H1 (cell line): Measurements from ENCODE around the gene SGCD. TPM values are rescaled to one million over a fixed set of nuclear protein-coding genes. Genes with fewer than 3 reads are reported as not detected.

ENCODE experiments used
- CTCF ChIA-PET: fragments of 300-600 bp; sonication (Branson Sonifier 250); formaldehyde crosslinking; loops from one replicate; lab custom pipeline; 2021; ENCODE audit not compliant: partially characterized antibody; lab: Charles Lee
- POLR2A ChIA-PET: fragments of 300-600 bp; sonication (Branson Sonifier 250); formaldehyde crosslinking; loops from one replicate; lab custom pipeline; 2021; ENCODE audit warnings: inconsistent platforms; ENCODE audit not compliant: partially characterized antibody; lab: Charles Lee
- DNase-seq, 2 experiments: peaks; one replicate each; pipeline versions ENCODE4 v3.0.0 to v3.0.0-alpha.2; 2010 to 2022; ENCODE audit warnings: low spot score in 2 of 2, low read depth in 1 of 2, mixed read lengths in 1 of 2
- FAIRE-seq: peaks from 2 replicates; lab custom pipeline; 2011; peaks lifted over from hg19 to GRCh38; lab: Jason Lieb, UNC
- H2AFZ ChIP-seq: 2 replicates; pipeline ENCODE4 v1.8.1; 2012; ENCODE audit warnings: low read length, inconsistent platforms
- H2AK5ac ChIP-seq: 2 replicates; pipeline ENCODE4 v1.6.1; 2013; ENCODE audit warnings: low read depth, low read length
- H2BK120ac ChIP-seq: replicated peaks from 2 replicates; pipeline ENCODE3; 2013; ENCODE audit warnings: low read depth, low read length, inconsistent platforms
- H2BK12ac ChIP-seq: 2 replicates; pipeline ENCODE4 v1.6.1; 2013; ENCODE audit warnings: low read depth, low read length
- H2BK15ac ChIP-seq: 2 replicates; pipeline ENCODE4 v1.6.1; 2013; ENCODE audit warnings: low read length
- H2BK20ac ChIP-seq: 2 replicates; pipeline ENCODE4 v1.6.1; 2013; ENCODE audit warnings: low read length
- H2BK5ac ChIP-seq: 2 replicates; pipeline ENCODE4 v1.6.1; 2013; ENCODE audit warnings: low read depth, low read length
- H3K14ac ChIP-seq: 2 replicates; pipeline ENCODE4 v1.6.1; 2013; ENCODE audit warnings: inconsistent platforms; ENCODE audit not compliant: insufficient read length
- H3K18ac ChIP-seq: 2 replicates; pipeline ENCODE4 v1.6.1; 2013; ENCODE audit warnings: low read length; ENCODE audit errors: extremely low read depth
- H3K23ac ChIP-seq: 2 replicates; pipeline ENCODE4 v1.6.1; 2013; ENCODE audit warnings: inconsistent platforms; ENCODE audit not compliant: insufficient read length
- H3K23me2 ChIP-seq: 2 replicates; pipeline ENCODE4 v1.6.1; 2013; ENCODE audit warnings: low read depth, low read length
- H3K27ac ChIP-seq: 2 replicates; pipeline ENCODE4 v1.6.1; 2011; ENCODE audit warnings: low read depth, low read length, inconsistent platforms
- H3K27me3 ChIP-seq, 4 experiments: replicated peaks in 1 of 4; 1 replicate in 1 of 4; 2 replicates in 3 of 4; pipeline versions ENCODE4 v1.6.1 to v1.8.1; 2011 to 2013; ENCODE audit warnings: low read length in 3 of 4, mild to moderate bottlenecking in 3 of 4, inconsistent platforms in 2 of 4, mixed read lengths in 2 of 4, moderate library complexity in 1 of 4; ENCODE audit not compliant: control insufficient read depth in 3 of 4, insufficient read depth in 3 of 4; ENCODE audit errors: extremely low read depth in 1 of 4
- H3K36me3 ChIP-seq, 4 experiments: 2 replicates each; pipeline versions ENCODE4 v1.6.1 to v1.8.1; 2011 to 2013; ENCODE audit warnings: mild to moderate bottlenecking in 4 of 4, low read length in 3 of 4, moderate library complexity in 2 of 4, control low read depth in 1 of 4, inconsistent platforms in 1 of 4; ENCODE audit not compliant: insufficient read depth in 4 of 4, control insufficient read depth in 2 of 4
- H3K4ac ChIP-seq: replicated peaks from 2 replicates; pipeline ENCODE3; 2013; ENCODE audit warnings: low read length, low read depth, mixed read lengths, inconsistent platforms; ENCODE audit not compliant: insufficient read length
- H3K4me1 ChIP-seq, 4 experiments: replicated peaks in 1 of 4; 1 replicate in 1 of 4; 2 replicates in 3 of 4; pipeline versions ENCODE4 v1.6.1 to v1.8.1; 2011 to 2013; ENCODE audit warnings: low read length in 3 of 4, inconsistent platforms in 2 of 4, mixed read lengths in 1 of 4; ENCODE audit not compliant: insufficient read depth in 4 of 4, control insufficient read depth in 3 of 4
- H3K4me2 ChIP-seq, 2 experiments: 2 replicates each; pipeline versions ENCODE4 v1.6.1 to v1.8.1; 2011 to 2013; ENCODE audit warnings: low read depth in 2 of 2, low read length in 2 of 2, control low read depth in 1 of 2, inconsistent platforms in 1 of 2, mild to moderate bottlenecking in 1 of 2; ENCODE audit not compliant: insufficient read depth in 1 of 2
- H3K4me3 ChIP-seq, 4 experiments: fragments of 200-600, 300-600 bp in 1 of 4; sonication (generic), shearing (Covaris generic), sonication (Bioruptor Twin) in 1 of 4; 2 replicates each; pipeline versions ENCODE4 v1.5.1 to v1.8.1; 2011 to 2016; ENCODE audit warnings: low read length in 4 of 4, low read depth in 3 of 4, control low read depth in 2 of 4, inconsistent platforms in 2 of 4, mild to moderate bottlenecking in 2 of 4, mixed read lengths in 1 of 4, moderate library complexity in 1 of 4; ENCODE audit not compliant: insufficient read depth in 2 of 4; ENCODE audit errors: extremely low read depth in 1 of 4
- H3K56ac ChIP-seq: replicated peaks from 2 replicates; pipeline ENCODE3; 2013; ENCODE audit warnings: low read depth, mild to moderate bottlenecking, mixed read lengths, low read length, inconsistent platforms; ENCODE audit not compliant: insufficient read length
- H3K79me1 ChIP-seq: 2 replicates; pipeline ENCODE4 v1.6.1; 2013; ENCODE audit warnings: low read depth, low read length, control low read depth
- H3K79me2 ChIP-seq, 2 experiments: 2 replicates each; pipeline versions ENCODE4 v1.6.1 to v1.8.1; 2012 to 2013; ENCODE audit warnings: low read length in 2 of 2, mild to moderate bottlenecking in 2 of 2, inconsistent platforms in 1 of 2; ENCODE audit not compliant: insufficient read depth in 2 of 2, control insufficient read depth in 1 of 2
- H3K9ac ChIP-seq, 4 experiments: replicated peaks in 1 of 4; 1 replicate in 1 of 4; 2 replicates in 3 of 4; pipeline versions ENCODE4 v1.6.1 to v1.8.1; 2011 to 2013; ENCODE audit warnings: low read depth in 3 of 4, low read length in 3 of 4, control low read depth in 2 of 4, mild to moderate bottlenecking in 2 of 4, moderate library complexity in 2 of 4, inconsistent platforms in 1 of 4; ENCODE audit errors: extremely low read depth in 1 of 4
- H3K9me3 ChIP-seq, 2 experiments: 2 replicates each; pipeline versions ENCODE4 v1.6.1 to v1.8.1; 2012 to 2013; ENCODE audit warnings: mild to moderate bottlenecking in 2 of 2, moderate library complexity in 2 of 2, control low read depth in 1 of 2, inconsistent platforms in 1 of 2, low read depth in 1 of 2, low read length in 1 of 2, mixed read lengths in 1 of 2; ENCODE audit not compliant: insufficient read depth in 2 of 2
- H4K20me1 ChIP-seq, 2 experiments: replicated peaks in 1 of 2; 2 replicates each; pipeline versions ENCODE3 to v1.8.1; 2011 to 2013; ENCODE audit warnings: inconsistent platforms in 2 of 2, low read length in 2 of 2, mild to moderate bottlenecking in 1 of 2; ENCODE audit not compliant: insufficient read depth in 2 of 2, control insufficient read depth in 1 of 2
- H4K5ac ChIP-seq: 2 replicates; pipeline ENCODE4 v1.6.1; 2013; ENCODE audit warnings: low read length, low read depth, mixed read lengths, inconsistent platforms; ENCODE audit not compliant: insufficient read length
- H4K8ac ChIP-seq: 2 replicates; pipeline ENCODE4 v1.8.0; 2013; ENCODE audit warnings: mild to moderate bottlenecking, moderate library complexity, low read length, inconsistent platforms; ENCODE audit not compliant: insufficient read depth; ENCODE audit errors: extremely low read depth
- H4K91ac ChIP-seq: replicated peaks from 2 replicates; pipeline ENCODE3; 2013; ENCODE audit warnings: low read length, mixed read lengths, inconsistent platforms; ENCODE audit not compliant: insufficient read length
- CTCF ChIP-seq, 3 experiments: IDR thresholded peaks; 1 replicate in 2 of 3; 2 replicates in 1 of 3; pipeline versions ENCODE4 v1.5.1 to v1.6.1; 2011; ENCODE audit warnings: low read length in 3 of 3, mild to moderate bottlenecking in 3 of 3, inconsistent platforms in 2 of 3, low read depth in 1 of 3, moderate library complexity in 1 of 3; ENCODE audit not compliant: insufficient read depth in 1 of 3; ENCODE audit errors: control extremely low read depth in 1 of 3
- RAD21 ChIP-seq, 2 experiments: IDR thresholded peaks in 1 of 2; conservative IDR thresholded peaks in 1 of 2; 2 replicates each; pipeline ENCODE4 v1.6.1; 2011; ENCODE audit warnings: low read depth in 2 of 2, low read length in 2 of 2, improper control_type of control experiment in 1 of 2, inconsistent platforms in 1 of 2, mild to moderate bottlenecking in 1 of 2, moderate library complexity in 1 of 2
- SP2 ChIP-seq: IDR thresholded peaks from 2 replicates; pipeline ENCODE4 v1.6.1; 2012; ENCODE audit warnings: mild to moderate bottlenecking, low read length, inconsistent platforms
- WGBS, 2 experiments: shearing (Covaris generic) in 1 of 2; methylation state at CpG; one replicate each; pipeline versions ENCODE4 v1.1.6 to v1.1.7; 2013 to 2015; ENCODE audit warnings: low lambda C conversion rate in 2 of 2, mixed read lengths in 2 of 2, inconsistent platforms in 1 of 2, low coverage in 1 of 2, missing lambda C conversion rate in 1 of 2; ENCODE audit not compliant: insufficient replicate concordance in 2 of 2, insufficient coverage in 1 of 2, insufficient read length in 1 of 2; ENCODE audit errors: extremely low coverage in 1 of 2, missing lambda C conversion rate in 1 of 2; 5-methylcytosine and 5-hydroxymethylcytosine counted together
- polyA plus RNA-seq, 7 experiments: library from polyadenylated mRNA; depleted of rRNA in 3 of 7; stranded (reverse) in 5 of 7; unstranded in 2 of 7; fragments of >200 nt in 5 of 7; fragments of 200-250 nt in 2 of 7; gene quantifications; 1 replicate in 5 of 7; 2 replicates in 1 of 7; 4 replicates in 1 of 7; pipeline versions ENCODE4 v1.2.1 to v1.2.3, GENCODE V29; 2011 to 2013; ENCODE audit warnings: missing spikeins in 2 of 7, mixed read lengths in 2 of 7
- total RNA-seq: library from RNA; stranded (reverse); fragmentation: NEBNext Ultra II Directional; extraction: Animal tissue kit (Norgen Biotek cat#: 25700); gene quantifications from 2 replicates; pipeline ENCODE4 v1.2.1, GENCODE V29; 2021

Gene SGCD
- total and polyA plus RNA-seq, 2 of the 8 experiments (the other 6 are each of a cell fraction or from before 2014, with no cell fraction given), result 0.04 to 0.08 TPM

GRCh38 chr5:156431956-156432829 is 105.2 kb downstream of the SGCD start:
- DNase-seq, result peak in 1 of 2 experiments; percentile 9
- Histone ChIP-seq H3K4me3 (no peak overlapping the region), H3K9me3 (no peaks in the 10 kb centered on the region), H3K36me3 (no peaks in the 10 kb centered on the region), H3K18ac (no peak overlapping the region), H3K56ac (no peak overlapping the region), H3K27me3 (no peaks in the 10 kb centered on the region), H4K5ac (no peak overlapping the region), H2BK20ac (no peak overlapping the region), H3K23me2 (no peaks in the 10 kb centered on the region), H3K4me2 (no peak overlapping the region), H2BK5ac (no peak overlapping the region), H2BK120ac (no peak overlapping the region), H4K20me1 (no peaks in the 10 kb centered on the region), H2BK15ac (no peak overlapping the region), H3K79me1 (no peaks in the 10 kb centered on the region), H3K4me1 (no peaks in the 10 kb centered on the region), H4K91ac (no peak overlapping the region), H2AFZ (peak overlapping the region; percentile 74), H3K23ac (no peak overlapping the region), H3K14ac (no peak overlapping the region), H2AK5ac (no peak overlapping the region), H3K79me2 (no peaks in the 10 kb centered on the region), H4K8ac (no peak overlapping the region; the same call in 1 of the 2 replicates), H3K4ac (no peak overlapping the region), H3K27ac (no peak overlapping the region), H3K9ac (no peak overlapping the region), H2BK12ac (no peak overlapping the region)
- CTCF ChIA-PET, result interaction anchor here (0.5 to 1.0 kb wide), 3 partner anchors 10 to 718 kb away, joined by 3 to 4 read pairs (median 4); no protein-coding TSS in a partner anchor
- 87% methylated on average over 9 of the region's 9 CpGs; no CpG with 5 or more reads in 1 of the 2 experiments for WGBS, 2 experiments
- POLR2A ChIA-PET, result no interaction called here
- TF ChIP-seq SP2, result no peak
- TF ChIP-seq RAD21 (IDR thresholded peaks at IDR 0.05 in 1 of 2, conservative IDR thresholded peaks at IDR 0.05 in 1 of 2; ENCODE audit: low read depth in 2 of 2, low read length in 2 of 2), result peak; percentile 35 to 52; a peak in 3 of 4 replicates
- TF ChIP-seq CTCF (IDR thresholded peaks at IDR 0.05; ENCODE audit: control extremely low read depth in 1 of 3, insufficient read depth in 1 of 3, low read depth in 1 of 3, low read length in 3 of 3), result peak; percentile 16 to 32 (median 22); a peak in 3 of 4 replicates
- no peak for FAIRE-seq
